ENCODE data around the gene PCNX2.

Gene PCNX2

DNA sequence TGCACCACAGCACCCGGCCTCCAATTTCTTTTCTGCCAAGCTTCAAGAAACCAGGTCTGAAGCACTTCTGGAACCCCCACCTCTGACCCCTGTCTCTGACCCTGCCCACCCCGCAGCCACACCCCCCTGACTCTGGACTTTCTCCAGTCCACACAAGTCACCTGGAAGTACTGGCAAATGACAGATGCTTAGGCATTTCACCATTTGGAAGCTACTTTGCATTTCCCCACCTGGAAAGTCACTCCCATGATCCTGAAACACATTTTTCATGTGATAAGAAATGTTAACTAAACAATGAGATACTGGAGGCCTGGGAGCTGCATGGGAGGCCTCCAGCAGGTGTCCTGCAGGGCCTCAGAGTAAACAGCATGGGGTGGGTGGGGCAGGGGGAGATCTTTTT is 299.4 kb downstream of the PCNX2 start:
- Histone ChIP-seq H3K4me1 (ENCODE audit: control extremely low read depth in 1 of 4, control insufficient read depth in 4 of 4, insufficient read depth in 4 of 4, low read length in 3 of 4) (no peaks in the 10 kb centered on the region), H3K36me3 (ENCODE audit: control insufficient read depth in 4 of 4, insufficient read depth in 4 of 4, low read length in 3 of 4) (peaks cover 0 to 48% (median 5%) of the 10 kb centered on the region in 4 experiments), H3K27ac (ENCODE audit: insufficient read depth in 1 of 2, low read depth in 1 of 2, low read length in 2 of 2, poor library complexity in 1 of 2, severe bottlenecking in 2 of 2) (no peak overlapping the region), H3K27me3 (replicated peaks in 2 of 5; ENCODE audit: control insufficient read depth in 4 of 5, insufficient read depth in 5 of 5, low read length in 4 of 5) (no peaks in the 10 kb centered on the region), H3K9me3 (ENCODE audit: control extremely low read depth in 1 of 5, control insufficient read depth in 4 of 5, insufficient read depth in 2 of 5, low read depth in 1 of 5, low read length in 4 of 5) (peaks cover 0 to 14% (median 4%) of the 10 kb centered on the region in 5 experiments), H3K4me3 (ENCODE audit: control insufficient read depth in 1 of 7, extremely low read depth in 1 of 7, insufficient read depth in 4 of 7, low read depth in 2 of 7, low read length in 6 of 7) (no peak overlapping the region)
- DNase-seq: no peak
- CTCF ChIA-PET: interaction anchor here (0.8 kb wide), 1 partner anchor 16 kb away, joined by 3 read pairs; no protein-coding TSS in a partner anchor
- POLR2A ChIA-PET: no interaction called here
- 100% methylated on average over 2 of the region's 2 CpGs for WGBS (ENCODE audit: insufficient coverage)

DNA sequence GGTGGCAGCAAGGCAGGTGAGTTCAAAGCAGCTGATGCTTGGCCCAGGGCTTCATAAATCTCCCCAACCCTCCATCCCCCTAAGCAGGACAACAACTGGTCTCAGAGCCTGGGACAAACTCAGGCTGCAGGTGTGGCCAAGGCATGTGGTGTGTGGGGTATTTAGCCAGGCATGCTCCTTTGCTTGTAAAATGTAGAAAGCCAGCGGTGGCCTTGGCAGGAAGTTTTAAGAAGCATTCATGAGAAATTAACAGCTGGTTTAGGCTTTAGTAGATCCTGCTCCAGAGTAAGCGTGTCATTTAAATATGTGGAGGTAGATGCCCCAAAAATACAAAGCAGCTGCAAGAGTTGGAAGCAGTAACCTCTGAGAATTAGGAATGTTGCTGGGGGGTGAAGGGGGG is 300.3 kb downstream of the PCNX2 start:
- no peak overlapping the region for H3K4me3 ChIP-seq (ENCODE audit: control insufficient read depth in 1 of 7, extremely low read depth in 1 of 7, insufficient read depth in 4 of 7, low read depth in 2 of 7, low read length in 6 of 7)
- POLR2A ChIA-PET: no interaction called here
- H3K4me1 ChIP-seq (ENCODE audit: control extremely low read depth in 1 of 4, control insufficient read depth in 4 of 4, insufficient read depth in 4 of 4, low read length in 3 of 4): no peaks in the 10 kb centered on the region
- CTCF ChIA-PET: interaction anchor here (0.8 kb wide), 1 partner anchor 15 kb away, joined by 3 read pairs; no protein-coding TSS in a partner anchor
- H3K36me3 ChIP-seq (ENCODE audit: control insufficient read depth in 4 of 4, insufficient read depth in 4 of 4, low read length in 3 of 4): peaks cover 0 to 46% (median 5%) of the 10 kb centered on the region in 4 experiments
- H3K27ac ChIP-seq (ENCODE audit: insufficient read depth in 1 of 2, low read depth in 1 of 2, low read length in 2 of 2, poor library complexity in 1 of 2, severe bottlenecking in 2 of 2): no peak overlapping the region
- DNase-seq: no peak
- H3K27me3 ChIP-seq (replicated peaks in 2 of 5; ENCODE audit: control insufficient read depth in 4 of 5, insufficient read depth in 5 of 5, low read length in 4 of 5): no peaks in the 10 kb centered on the region
- 100% methylated on average over 1 of the region's 2 CpGs for WGBS (ENCODE audit: insufficient coverage)
- peaks cover 0 to 14% (median 4%) of the 10 kb centered on the region in 5 experiments for H3K9me3 ChIP-seq (ENCODE audit: control extremely low read depth in 1 of 5, control insufficient read depth in 4 of 5, insufficient read depth in 2 of 5, low read depth in 1 of 5, low read length in 4 of 5)

GRCh38 chr1:232993555-232993954 is 302.0 kb downstream of the PCNX2 start:
- Histone ChIP-seq H3K9me3 (ENCODE audit: control extremely low read depth in 1 of 5, control insufficient read depth in 4 of 5, insufficient read depth in 2 of 5, low read depth in 1 of 5, low read length in 4 of 5) (peaks cover 0 to 14% (median 4%) of the 10 kb centered on the region in 5 experiments), H3K27ac (ENCODE audit: insufficient read depth in 1 of 2, low read depth in 1 of 2, low read length in 2 of 2, poor library complexity in 1 of 2, severe bottlenecking in 2 of 2) (no peak overlapping the region), H3K4me3 (ENCODE audit: control insufficient read depth in 1 of 7, extremely low read depth in 1 of 7, insufficient read depth in 4 of 7, low read depth in 2 of 7, low read length in 6 of 7) (no peak overlapping the region), H3K4me1 (ENCODE audit: control extremely low read depth in 1 of 4, control insufficient read depth in 4 of 4, insufficient read depth in 4 of 4, low read length in 3 of 4) (no peaks in the 10 kb centered on the region), H3K36me3 (ENCODE audit: control insufficient read depth in 4 of 4, insufficient read depth in 4 of 4, low read length in 3 of 4) (peaks cover 0 to 35% (median 2%) of the 10 kb centered on the region in 4 experiments), H3K27me3 (replicated peaks in 2 of 5; ENCODE audit: control insufficient read depth in 4 of 5, insufficient read depth in 5 of 5, low read length in 4 of 5) (no peaks in the 10 kb centered on the region)
- ChIA-PET POLR2A (no interaction called here), CTCF (interaction anchor here (1.2 kb wide), 1 partner anchor 25 kb away, joined by 3 read pairs; no protein-coding TSS in a partner anchor)
- 100% methylated on average over 1 of the region's 3 CpGs for WGBS (ENCODE audit: insufficient coverage)
- DNase-seq: no peak

DNA sequence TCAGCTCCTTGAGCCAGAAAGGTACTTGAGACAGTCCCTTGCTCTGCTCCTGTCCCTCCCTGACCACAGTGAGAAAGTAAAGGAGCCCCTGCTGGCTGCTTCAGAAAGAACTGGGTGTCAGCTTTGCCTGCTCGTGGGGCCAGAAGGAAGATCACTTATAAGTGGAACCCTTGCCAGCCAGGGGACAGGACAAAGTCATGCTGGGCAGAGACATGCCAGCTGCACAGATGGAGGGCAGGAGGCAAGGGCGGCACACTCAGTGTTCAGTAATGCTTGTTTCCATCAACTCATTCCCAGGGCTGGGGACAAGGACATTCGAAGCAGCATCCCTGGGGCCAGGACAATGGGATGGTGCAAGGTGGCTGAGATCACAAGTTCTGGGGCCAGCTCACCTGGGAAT is 303.3 kb downstream of the PCNX2 start:
- Histone ChIP-seq H3K27ac (ENCODE audit: insufficient read depth in 1 of 2, low read depth in 1 of 2, low read length in 2 of 2, poor library complexity in 1 of 2, severe bottlenecking in 2 of 2) (no peak overlapping the region), H3K4me3 (ENCODE audit: control insufficient read depth in 1 of 7, extremely low read depth in 1 of 7, insufficient read depth in 4 of 7, low read depth in 2 of 7, low read length in 6 of 7) (no peak overlapping the region), H3K36me3 (ENCODE audit: control insufficient read depth in 4 of 4, insufficient read depth in 4 of 4, low read length in 3 of 4) (peaks cover 0 to 22% (median 0%) of the 10 kb centered on the region in 4 experiments), H3K27me3 (replicated peaks in 2 of 5; ENCODE audit: control insufficient read depth in 4 of 5, insufficient read depth in 5 of 5, low read length in 4 of 5) (no peaks in the 10 kb centered on the region), H3K9me3 (ENCODE audit: control extremely low read depth in 1 of 5, control insufficient read depth in 4 of 5, insufficient read depth in 2 of 5, low read depth in 1 of 5, low read length in 4 of 5) (peaks cover 0 to 14% (median 4%) of the 10 kb centered on the region in 5 experiments), H3K4me1 (ENCODE audit: control extremely low read depth in 1 of 4, control insufficient read depth in 4 of 4, insufficient read depth in 4 of 4, low read length in 3 of 4) (no peaks in the 10 kb centered on the region)
- DNase-seq: no peak
- WGBS (ENCODE audit: insufficient coverage): 100% methylated on average over 3 of the region's 3 CpGs
- POLR2A ChIA-PET: no interaction called here
- CTCF ChIA-PET: interaction anchor here (1.6 kb wide), 1 partner anchor 26 kb away, joined by 4 read pairs; no protein-coding TSS in a partner anchor

- Histone ChIP-seq H3K9me3 (ENCODE audit: control extremely low read depth in 1 of 5, control insufficient read depth in 4 of 5, insufficient read depth in 2 of 5, low read depth in 1 of 5, low read length in 4 of 5) (peaks cover 0 to 14% (median 4%) of the 10 kb centered on the region in 5 experiments), H3K4me1 (ENCODE audit: control extremely low read depth in 1 of 4, control insufficient read depth in 4 of 4, insufficient read depth in 4 of 4, low read length in 3 of 4) (no peaks in the 10 kb centered on the region), H3K27ac (ENCODE audit: insufficient read depth in 1 of 2, low read depth in 1 of 2, low read length in 2 of 2, poor library complexity in 1 of 2, severe bottlenecking in 2 of 2) (no peak overlapping the region), H3K36me3 (ENCODE audit: control insufficient read depth in 4 of 4, insufficient read depth in 4 of 4, low read length in 3 of 4) (peaks cover 0 to 21% (median 0%) of the 10 kb centered on the region in 4 experiments), H3K4me3 (ENCODE audit: control insufficient read depth in 1 of 7, extremely low read depth in 1 of 7, insufficient read depth in 4 of 7, low read depth in 2 of 7, low read length in 6 of 7) (no peak overlapping the region), H3K27me3 (replicated peaks in 2 of 5; ENCODE audit: control insufficient read depth in 4 of 5, insufficient read depth in 5 of 5, low read length in 4 of 5) (no peaks in the 10 kb centered on the region)
- POLR2A ChIA-PET: no interaction called here
- 100% methylated on average over 2 of the region's 7 CpGs for WGBS (ENCODE audit: insufficient coverage)
- CTCF ChIA-PET: no interaction called here
- no peak for DNase-seq
These were observed 304.3 kb downstream of the PCNX2 start for GRCh38 chr1:232991238-232991637.

DNA sequence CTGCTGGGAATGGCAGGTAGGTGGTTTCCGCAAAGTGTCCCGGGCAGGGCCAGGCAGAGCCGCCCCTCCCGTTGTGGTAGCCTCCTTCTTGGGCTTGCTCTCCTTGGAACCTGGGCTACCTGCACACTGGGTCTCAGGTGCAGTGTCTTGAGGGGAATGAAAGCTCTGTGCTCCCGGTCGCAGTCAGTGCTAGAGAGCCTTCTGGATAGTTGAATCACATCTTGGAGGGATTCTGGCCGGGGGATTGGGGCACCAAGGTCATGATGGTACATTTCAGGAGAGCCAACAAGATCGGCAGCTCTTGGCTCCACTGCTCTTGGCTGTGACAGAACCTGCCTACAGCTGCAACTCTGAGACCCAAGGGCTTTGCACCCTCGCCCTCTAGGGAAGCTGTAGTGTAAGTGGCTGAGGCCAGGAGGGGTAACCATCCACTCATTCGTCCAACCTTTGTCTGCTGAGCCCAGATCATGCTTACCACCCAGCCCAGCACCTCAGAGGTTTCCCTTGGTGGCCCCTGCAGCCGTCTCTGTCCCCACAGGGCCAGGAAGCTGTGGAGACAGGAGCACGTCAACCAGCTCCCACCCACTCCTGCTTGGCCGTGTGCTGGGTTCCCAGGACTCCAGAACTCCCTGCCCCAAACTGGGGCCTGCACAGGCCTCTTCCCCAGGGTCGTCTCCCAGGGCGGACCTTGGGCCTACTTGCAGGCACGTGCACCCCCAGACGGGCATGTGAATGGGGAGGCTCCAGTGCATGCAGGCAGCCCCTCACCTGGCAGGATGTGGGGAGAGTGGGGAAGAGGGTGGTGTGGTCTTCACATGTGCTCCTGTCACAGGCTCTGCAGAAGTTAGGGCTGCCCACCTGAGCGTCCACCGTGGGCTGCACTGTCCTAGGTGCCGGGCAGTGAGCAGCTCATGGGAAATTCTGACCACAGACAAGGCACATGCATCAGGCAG is 305.1 kb downstream of the PCNX2 start:
- CTCF ChIA-PET: interaction anchor here (1.0 kb wide), 1 partner anchor 10 kb away, joined by 4 read pairs; no protein-coding TSS in a partner anchor
- 96% methylated on average over 17 of the region's 20 CpGs for WGBS (ENCODE audit: insufficient coverage)

GRCh38 chr1:232988572-232989040 is 306.9 kb downstream of the PCNX2 start:
- WGBS (ENCODE audit: insufficient coverage): 98% methylated on average over 5 of the region's 8 CpGs

More for the DNA sequence above, 305.1 kb downstream of the PCNX2 start:
- peaks cover 0 to 21% (median 0%) of the 10 kb centered on the region in 4 experiments for H3K36me3 ChIP-seq (ENCODE audit: control insufficient read depth in 4 of 4, insufficient read depth in 4 of 4, low read length in 3 of 4)
- H3K4me3 ChIP-seq (ENCODE audit: control insufficient read depth in 1 of 7, extremely low read depth in 1 of 7, insufficient read depth in 4 of 7, low read depth in 2 of 7, low read length in 6 of 7): no peak overlapping the region
- no peaks in the 10 kb centered on the region for H3K4me1 ChIP-seq (ENCODE audit: control extremely low read depth in 1 of 4, control insufficient read depth in 4 of 4, insufficient read depth in 4 of 4, low read length in 3 of 4)
- H3K9me3 ChIP-seq (ENCODE audit: control extremely low read depth in 1 of 5, control insufficient read depth in 4 of 5, insufficient read depth in 2 of 5, low read depth in 1 of 5, low read length in 4 of 5): peaks cover 0 to 14% (median 4%) of the 10 kb centered on the region in 5 experiments
- POLR2A ChIA-PET: no interaction called here
- H3K27me3 ChIP-seq (replicated peaks in 2 of 5; ENCODE audit: control insufficient read depth in 4 of 5, insufficient read depth in 5 of 5, low read length in 4 of 5): no peaks in the 10 kb centered on the region
- DNase-seq: no peak
- H3K27ac ChIP-seq (ENCODE audit: insufficient read depth in 1 of 2, low read depth in 1 of 2, low read length in 2 of 2, poor library complexity in 1 of 2, severe bottlenecking in 2 of 2): no peak overlapping the region

More at GRCh38 chr1:232988572-232989040, 306.9 kb downstream of the PCNX2 start:
- H3K27ac ChIP-seq (ENCODE audit: insufficient read depth in 1 of 2, low read depth in 1 of 2, low read length in 2 of 2, poor library complexity in 1 of 2, severe bottlenecking in 2 of 2): no peak overlapping the region
- CTCF ChIA-PET: no interaction called here
- POLR2A ChIA-PET: no interaction called here
- peaks cover 0 to 19% (median 1%) of the 10 kb centered on the region in 4 experiments for H3K36me3 ChIP-seq (ENCODE audit: control insufficient read depth in 4 of 4, insufficient read depth in 4 of 4, low read length in 3 of 4)
- no peak for DNase-seq
- no peak overlapping the region for H3K4me3 ChIP-seq (ENCODE audit: control insufficient read depth in 1 of 7, extremely low read depth in 1 of 7, insufficient read depth in 4 of 7, low read depth in 2 of 7, low read length in 6 of 7)
- H3K9me3 ChIP-seq (ENCODE audit: control extremely low read depth in 1 of 5, control insufficient read depth in 4 of 5, insufficient read depth in 2 of 5, low read depth in 1 of 5, low read length in 4 of 5): peaks cover 0 to 7% (median 2%) of the 10 kb centered on the region in 5 experiments
- H3K4me1 ChIP-seq (ENCODE audit: control extremely low read depth in 1 of 4, control insufficient read depth in 4 of 4, insufficient read depth in 4 of 4, low read length in 3 of 4): no peaks in the 10 kb centered on the region
- H3K27me3 ChIP-seq (replicated peaks in 2 of 5; ENCODE audit: control insufficient read depth in 4 of 5, insufficient read depth in 5 of 5, low read length in 4 of 5): no peaks in the 10 kb centered on the region

Measured in common myeloid progenitor, CD34-positive (primary cell).